Mesothelial cell of epicardium (in vitro differentiated cells): ENCODE results near the gene RS1. TPM values are rescaled to one million over a fixed set of nuclear protein-coding genes. Genes with fewer than 3 reads are reported as not detected.

Experiments used
- DNase-seq, 2 experiments: peaks; one replicate each; pipeline ENCODE4 v3.0.0; 2021; ENCODE audit warnings: low spot score in 2 of 2; ENCODE audit not compliant: unreplicated experiment in 2 of 2
- H3K27ac Mint-ChIP-seq: 2 replicates; pipeline ENCODE4 v1.8.0; 2021; ENCODE audit warnings: mixed read lengths
- H3K27me3 Mint-ChIP-seq: 2 replicates; pipeline ENCODE4 v1.8.0; 2021; ENCODE audit warnings: low read depth, mixed read lengths
- H3K36me3 Mint-ChIP-seq: 2 replicates; pipeline ENCODE4 v1.8.0; 2021; ENCODE audit warnings: mixed read lengths
- H3K4me1 Mint-ChIP-seq: 2 replicates; pipeline ENCODE4 v1.8.0; 2021; ENCODE audit warnings: mixed read lengths
- H3K4me3 Mint-ChIP-seq: 2 replicates; pipeline ENCODE4 v1.8.0; 2021; ENCODE audit warnings: mild to moderate bottlenecking, moderate library complexity, mixed read lengths
- H3K9me3 Mint-ChIP-seq: 2 replicates; pipeline ENCODE4 v1.8.0; 2021; ENCODE audit warnings: mixed read lengths
- total RNA-seq: library from RNA; stranded (reverse); gene quantifications from 3 replicates; pipeline ENCODE4 v1.2.1, GENCODE V29; 2021
- TF ChIP-seq, protein P1 (sequence below): fragments of 200-600 bp; sonication (generic); IDR thresholded peaks from one replicate; pipeline ENCODE4 v1.5.0; 2021; ENCODE audit warnings: antibody characterized with exemption; ENCODE audit not compliant: unreplicated experiment

Gene RS1
- not detected in 3 replicates for total RNA-seq

DNA sequence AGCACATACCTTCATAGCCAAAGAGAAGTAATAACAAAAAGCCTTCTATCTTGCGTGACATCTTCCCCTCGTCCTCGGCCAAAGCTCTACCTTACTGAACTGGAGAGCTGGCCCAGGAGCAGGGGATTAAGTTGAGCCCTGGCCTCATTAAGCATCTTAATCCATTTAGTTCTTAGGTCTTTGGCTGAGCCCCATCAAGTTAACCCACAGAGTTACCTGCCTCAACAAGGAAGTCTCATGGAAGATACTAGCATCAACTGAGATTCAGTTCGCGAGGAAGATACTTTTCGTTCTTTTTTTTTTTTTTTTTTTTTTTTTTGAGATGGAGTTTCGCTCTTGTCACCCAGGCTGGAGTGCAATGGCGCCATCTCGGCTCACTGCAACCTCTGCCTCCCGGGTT is at the start of gene RS1:
RS1 (minus strand) TSS at position 101 of the 400 bp plus-strand sequence; CDS start at position 61, 40 bp downstream.
- H3K36me3 Mint-ChIP-seq = no peaks in the 10 kb centered on the region
- peaks cover 2% of the 10 kb centered on the region for H3K4me1 Mint-ChIP-seq
- TF ChIP-seq, protein P1, sequence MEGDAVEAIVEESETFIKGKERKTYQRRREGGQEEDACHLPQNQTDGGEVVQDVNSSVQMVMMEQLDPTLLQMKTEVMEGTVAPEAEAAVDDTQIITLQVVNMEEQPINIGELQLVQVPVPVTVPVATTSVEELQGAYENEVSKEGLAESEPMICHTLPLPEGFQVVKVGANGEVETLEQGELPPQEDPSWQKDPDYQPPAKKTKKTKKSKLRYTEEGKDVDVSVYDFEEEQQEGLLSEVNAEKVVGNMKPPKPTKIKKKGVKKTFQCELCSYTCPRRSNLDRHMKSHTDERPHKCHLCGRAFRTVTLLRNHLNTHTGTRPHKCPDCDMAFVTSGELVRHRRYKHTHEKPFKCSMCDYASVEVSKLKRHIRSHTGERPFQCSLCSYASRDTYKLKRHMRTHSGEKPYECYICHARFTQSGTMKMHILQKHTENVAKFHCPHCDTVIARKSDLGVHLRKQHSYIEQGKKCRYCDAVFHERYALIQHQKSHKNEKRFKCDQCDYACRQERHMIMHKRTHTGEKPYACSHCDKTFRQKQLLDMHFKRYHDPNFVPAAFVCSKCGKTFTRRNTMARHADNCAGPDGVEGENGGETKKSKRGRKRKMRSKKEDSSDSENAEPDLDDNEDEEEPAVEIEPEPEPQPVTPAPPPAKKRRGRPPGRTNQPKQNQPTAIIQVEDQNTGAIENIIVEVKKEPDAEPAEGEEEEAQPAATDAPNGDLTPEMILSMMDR = no peak
- no peak within 1 kb of the TSS for H3K27ac Mint-ChIP-seq
- no peak within 1 kb of the TSS for H3K4me3 Mint-ChIP-seq
- peaks cover 13% of the 10 kb centered on the region for H3K9me3 Mint-ChIP-seq
- no peak for DNase-seq
- no peaks in the 10 kb centered on the region for H3K27me3 Mint-ChIP-seq

DNA sequence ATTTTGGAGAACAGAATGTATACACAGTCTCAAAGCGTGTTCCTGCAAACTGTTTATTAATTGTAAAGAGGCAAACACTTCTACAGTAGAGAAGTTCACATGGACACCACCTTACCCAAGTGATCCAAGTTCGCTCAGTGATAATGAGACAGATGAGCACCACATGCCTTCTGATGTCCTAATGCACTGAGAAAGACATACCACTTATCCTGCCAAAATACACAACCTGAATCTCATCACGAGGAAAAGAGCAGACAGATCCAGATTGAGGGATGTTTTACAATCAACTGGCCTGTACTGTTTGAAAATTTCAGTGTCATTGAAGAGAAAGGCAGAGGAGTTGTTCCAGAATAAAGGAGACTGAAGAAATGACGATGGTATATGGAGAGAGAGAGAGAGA is 47.9 kb upstream of the RS1 start:
- Mint-ChIP-seq H3K27me3 (no peaks in the 10 kb centered on the region), H3K4me3 (no peak overlapping the region), H3K27ac (no peak overlapping the region), H3K9me3 (peaks cover 29% of the 10 kb centered on the region), H3K36me3 (no peaks in the 10 kb centered on the region), H3K4me1 (peaks cover 5% of the 10 kb centered on the region)
- TF ChIP-seq, protein P1 = no peak
- DNase-seq = no peak

DNA sequence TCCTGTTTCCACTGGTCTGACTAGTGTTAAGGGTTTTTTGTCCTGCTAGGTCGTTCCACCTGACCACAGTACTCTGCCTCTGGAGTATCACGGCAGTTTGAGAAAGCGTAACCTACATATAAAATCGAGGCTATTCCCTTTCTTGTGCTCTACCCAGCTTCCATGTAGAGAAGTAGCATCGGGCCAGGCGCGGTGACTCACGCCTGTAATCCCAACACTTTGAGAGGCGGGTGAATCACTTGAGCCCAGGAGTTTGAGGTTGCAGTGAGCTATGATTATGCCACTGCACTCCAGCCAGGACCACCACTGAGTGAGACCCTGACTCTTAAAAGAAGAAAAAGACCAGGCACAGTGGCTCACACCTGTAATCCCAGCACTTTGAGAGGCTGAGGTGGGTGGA is 43.0 kb upstream of the RS1 start:
- no peak for DNase-seq
- TF ChIP-seq, protein P1 = no peak
- Mint-ChIP-seq H3K9me3 (peaks cover 38% of the 10 kb centered on the region), H3K4me3 (no peak overlapping the region), H3K27ac (no peak overlapping the region), H3K27me3 (no peaks in the 10 kb centered on the region), H3K36me3 (no peaks in the 10 kb centered on the region), H3K4me1 (no peaks in the 10 kb centered on the region)

DNA sequence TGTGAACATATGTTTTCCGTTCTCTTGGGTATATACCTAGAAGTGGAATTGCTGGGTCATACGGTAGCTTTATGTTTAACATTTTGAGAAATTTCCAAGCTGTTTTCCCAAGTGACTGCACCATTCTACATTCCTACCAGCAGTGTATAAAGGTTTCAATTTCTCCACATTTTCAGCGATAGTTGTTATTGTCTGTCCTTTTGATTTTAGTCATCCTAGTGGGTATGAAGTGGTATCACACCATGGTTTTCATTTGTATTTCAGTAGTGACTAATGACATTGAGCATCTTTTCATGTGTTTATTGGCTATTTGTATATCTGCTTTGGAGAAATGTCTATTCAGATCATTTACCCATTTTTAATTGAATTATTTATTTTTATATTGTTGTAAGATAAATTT is 37.9 kb upstream of the RS1 start:
- Mint-ChIP-seq H3K4me1 (no peaks in the 10 kb centered on the region), H3K4me3 (no peak overlapping the region), H3K36me3 (no peaks in the 10 kb centered on the region), H3K27ac (no peak overlapping the region), H3K27me3 (no peaks in the 10 kb centered on the region), H3K9me3 (peaks cover 25% of the 10 kb centered on the region)
- no peak for DNase-seq
- TF ChIP-seq, protein P1 = peak; percentile 39

DNA sequence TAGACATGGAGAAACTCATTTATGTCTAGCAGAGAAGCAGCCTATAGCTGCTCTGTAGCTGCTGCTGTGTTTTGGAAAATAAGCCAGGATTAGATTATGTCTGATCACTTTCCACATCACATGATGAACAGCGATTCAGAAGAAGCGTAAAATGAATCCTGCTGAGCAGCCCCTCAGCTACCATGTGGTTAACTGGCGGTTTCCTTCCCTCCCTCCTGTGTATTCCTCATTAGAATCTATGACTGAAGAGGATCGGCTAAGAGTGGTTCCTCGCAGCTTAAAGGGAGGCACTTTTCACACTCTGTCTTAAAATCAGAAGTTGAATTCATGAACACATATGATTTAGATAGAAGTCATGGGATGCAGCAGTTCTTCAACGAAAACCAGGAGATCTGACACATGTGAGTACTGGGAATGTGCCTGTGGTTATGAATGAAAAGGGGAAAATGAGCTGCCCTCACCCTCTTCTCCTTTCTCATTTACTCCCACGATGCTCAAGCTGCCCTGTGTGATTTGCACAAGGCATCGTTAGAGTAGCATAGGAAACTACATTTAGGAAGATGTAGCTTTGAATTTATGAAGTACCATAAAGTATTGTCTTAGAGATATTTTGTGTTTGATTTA is 35.6 kb upstream of the RS1 start, which contains the start of gene PPEF1:
PPEF1 (plus strand) TSS at position 220 of the 624 bp plus-strand sequence; CDS start at position 356, 136 bp downstream.
- peaks cover 17% of the 10 kb centered on the region for H3K9me3 Mint-ChIP-seq
- H3K4me3 Mint-ChIP-seq = no peak within 1 kb of the TSS
- H3K36me3 Mint-ChIP-seq = no peaks in the 10 kb centered on the region
- TF ChIP-seq, protein P1 = no peak
- H3K4me1 Mint-ChIP-seq = no peaks in the 10 kb centered on the region
- no peaks in the 10 kb centered on the region for H3K27me3 Mint-ChIP-seq
- H3K27ac Mint-ChIP-seq = no peak within 1 kb of the TSS
- DNase-seq = no peak
